PC-3 (cell line): Measurements from ENCODE around the gene SLC26A1. TPM values are rescaled to one million over a fixed set of nuclear protein-coding genes. Genes with fewer than 3 reads are reported as not detected.

Experiments
- ATAC-seq: fragments of 200-7000 bp; cut with Tn5 transposase; 2 replicates; pipeline ENCODE4 v1.9.1; 2020; ENCODE audit warnings: mild to moderate bottlenecking, moderate library complexity
- BruUV-seq: library from RNA; stranded (reverse); fragments of 400-500 nt; replicated peaks from 2 replicates; lab custom pipeline; 2021; lab: Mats Ljungman, UMichigan
- CTCF ChIA-PET: fragments of 300-600 bp; sonication (Branson Sonifier 250); formaldehyde crosslinking; loops from one replicate; lab custom pipeline; 2022; ENCODE audit warnings: antibody characterized with exemption; lab: Charles Lee
- POLR2A ChIA-PET: fragments of 300-600 bp; sonication (Branson Sonifier 250); formaldehyde crosslinking; loops from one replicate; lab custom pipeline; 2022; ENCODE audit warnings: antibody characterized with exemption; ENCODE audit not compliant: unreplicated experiment; lab: Charles Lee
- DNase-seq: peaks from one replicate; pipeline ENCODE4 v3.0.0-alpha.2; 2015
- H2AFZ ChIP-seq: fragments of 300-600 bp; sonication (generic); 2 replicates; pipeline ENCODE4 v1.6.0; 2016; ENCODE audit warnings: antibody characterized with exemption, low read length
- H3F3A ChIP-seq: fragments of 300-600 bp; sonication (generic); one replicate; pipeline ENCODE4 v1.6.0; 2017; ENCODE audit warnings: antibody characterized with exemption, low read length, control low read depth, mild to moderate bottlenecking; ENCODE audit not compliant: unreplicated experiment
- H3K27ac ChIP-seq: fragments of 300-600 bp; sonication (generic); 2 replicates; pipeline ENCODE4 v1.5.1; 2016; ENCODE audit warnings: mild to moderate bottlenecking, low read length
- H3K27me3 ChIP-seq: fragments of 300-600 bp; sonication (generic); 2 replicates; pipeline ENCODE4 v1.6.1; 2016; ENCODE audit warnings: low read length, mixed read lengths
- H3K36me3 ChIP-seq: fragments of 300-600 bp; sonication (generic); 2 replicates; pipeline ENCODE4 v1.6.1; 2016; ENCODE audit warnings: low read depth, mixed run types, low read length, mixed read lengths
- H3K4me1 ChIP-seq: fragments of 300-600 bp; sonication (generic); 2 replicates; pipeline ENCODE4 v1.5.1; 2016; ENCODE audit warnings: low read length; ENCODE audit not compliant: insufficient read depth
- H3K4me2 ChIP-seq: fragments of 300-600 bp; sonication (generic); 2 replicates; pipeline ENCODE4 v1.6.0; 2016; ENCODE audit warnings: low read length
- H3K4me3 ChIP-seq: fragments of 300-600 bp; sonication (generic); 2 replicates; pipeline ENCODE4 v1.5.1; 2016; ENCODE audit warnings: mild to moderate bottlenecking, low read length, mixed read lengths
- H3K79me2 ChIP-seq: fragments of 300-600 bp; sonication (generic); 2 replicates; pipeline ENCODE4 v1.6.1; 2017; ENCODE audit warnings: low read length, mixed read lengths
- H3K9ac ChIP-seq: fragments of 300-600 bp; sonication (generic); 2 replicates; pipeline ENCODE4 v1.6.0; 2016; ENCODE audit warnings: mild to moderate bottlenecking, low read length
- H3K9me2 ChIP-seq: fragments of 300-600 bp; sonication (generic); replicated peaks from 2 replicates; pipeline ENCODE4 v1.6.1; 2016; ENCODE audit warnings: mixed run types, low read length, mixed read lengths
- H3K9me3 ChIP-seq: fragments of 300-600 bp; sonication (generic); 2 replicates; pipeline ENCODE4 v1.6.1; 2016; ENCODE audit warnings: low read length, mixed read lengths
- H4K20me1 ChIP-seq: fragments of 300-600 bp; sonication (generic); 2 replicates; pipeline ENCODE4 v1.6.1; 2016; ENCODE audit warnings: low read length, mixed read lengths
- EZH2 ChIP-seq: fragments of 300-600 bp; sonication (generic); IDR thresholded peaks from one replicate; pipeline ENCODE4 v1.6.1; 2017; ENCODE audit warnings: antibody characterized with exemption, mild to moderate bottlenecking, low read length; ENCODE audit not compliant: unreplicated experiment
- EZH2phosphoT487 ChIP-seq: fragments of 300-600 bp; sonication (generic); IDR thresholded peaks from 2 replicates; pipeline ENCODE4 v1.6.1; 2018; ENCODE audit warnings: mild to moderate bottlenecking, antibody characterized with exemption, low read length, borderline replicate concordance
- intact Hi-C: fragments of 100-400 bp; cut with micrococcal nuclease; formaldehyde crosslinking; loops from 2 replicates; pipeline ENCODE4 v1.9.0; 2023
- total RNA-seq: library from RNA; depleted of rRNA; stranded (reverse); fragments of >200 nt; gene quantifications from 2 replicates; pipeline ENCODE4 v1.2.3, GENCODE V29; 2014
- TF ChIP-seq, protein P1 (sequence below): fragments of 300-600 bp; sonication (generic); conservative IDR thresholded peaks from 2 replicates; pipeline ENCODE4 v1.5.1; 2017; ENCODE audit warnings: antibody characterized with exemption, low read depth, mild to moderate bottlenecking, low read length

The SLC26A1 gene
- total RNA-seq, 1 experiment from 2014 or later = not detected

GRCh38 chr4:986879-987623 lies 6.2 kb downstream of the SLC26A1 start, which contains the start of gene IDUA:
IDUA (plus strand) TSS chr4:987044; CDS start chr4:987085, 41 bp downstream.
- Histone ChIP-seq H3K9me2 (no peaks in the 10 kb centered on the region), H3K9ac (peak within 1 kb of the TSS; percentile 66), H3K79me2 (peaks cover 5% of the 10 kb centered on the region; the same call in 1 of the 2 replicates), H2AFZ (peak within 1 kb of the TSS; percentile 86), H3K4me1 (peaks cover 22% of the 10 kb centered on the region; the same call in 1 of the 2 replicates), H3F3A (no peaks in the 10 kb centered on the region), H3K27me3 (no peaks in the 10 kb centered on the region), H3K36me3 (no peaks in the 10 kb centered on the region), H3K4me2 (peak within 1 kb of the TSS; percentile 94), H3K27ac (0 out of 2 replicates have a peak within 1 kb of the TSS, but pooled peaks have one; percentile 13), H4K20me1 (no peaks in the 10 kb centered on the region), H3K9me3 (no peaks in the 10 kb centered on the region), H3K4me3 (peak within 1 kb of the TSS; percentile 78)
- no TSS peak for BruUV-seq
- DNase-seq (peak; percentile 59), ATAC-seq (peak; percentile 74)
- CTCF ChIA-PET = interaction anchor here (0.6 to 0.7 kb wide), 2 partner anchors 55 to 198 kb away, joined by 3 to 5 read pairs; partner anchors contain the start of genes GAK and TMEM175
- POLR2A ChIA-PET = interaction anchor here (0.5 to 0.6 kb wide), 2 partner anchors 13 to 246 kb away, joined by 4 to 5 read pairs; no protein-coding TSS in a partner anchor
- intact Hi-C loops = no loop called here
- TF ChIP-seq EZH2phosphoT487 = no peak
- TF ChIP-seq, protein P1, sequence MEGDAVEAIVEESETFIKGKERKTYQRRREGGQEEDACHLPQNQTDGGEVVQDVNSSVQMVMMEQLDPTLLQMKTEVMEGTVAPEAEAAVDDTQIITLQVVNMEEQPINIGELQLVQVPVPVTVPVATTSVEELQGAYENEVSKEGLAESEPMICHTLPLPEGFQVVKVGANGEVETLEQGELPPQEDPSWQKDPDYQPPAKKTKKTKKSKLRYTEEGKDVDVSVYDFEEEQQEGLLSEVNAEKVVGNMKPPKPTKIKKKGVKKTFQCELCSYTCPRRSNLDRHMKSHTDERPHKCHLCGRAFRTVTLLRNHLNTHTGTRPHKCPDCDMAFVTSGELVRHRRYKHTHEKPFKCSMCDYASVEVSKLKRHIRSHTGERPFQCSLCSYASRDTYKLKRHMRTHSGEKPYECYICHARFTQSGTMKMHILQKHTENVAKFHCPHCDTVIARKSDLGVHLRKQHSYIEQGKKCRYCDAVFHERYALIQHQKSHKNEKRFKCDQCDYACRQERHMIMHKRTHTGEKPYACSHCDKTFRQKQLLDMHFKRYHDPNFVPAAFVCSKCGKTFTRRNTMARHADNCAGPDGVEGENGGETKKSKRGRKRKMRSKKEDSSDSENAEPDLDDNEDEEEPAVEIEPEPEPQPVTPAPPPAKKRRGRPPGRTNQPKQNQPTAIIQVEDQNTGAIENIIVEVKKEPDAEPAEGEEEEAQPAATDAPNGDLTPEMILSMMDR = peak; percentile 55

GRCh38 chr4:986428-986878 lies 6.8 kb downstream of the SLC26A1 start:
- Histone ChIP-seq H3K9ac (peak overlapping the region; percentile 66), H3K4me2 (peak overlapping the region; percentile 94), H3K79me2 (peaks cover 5% of the 10 kb centered on the region; the same call in 1 of the 2 replicates), H4K20me1 (no peaks in the 10 kb centered on the region), H3F3A (no peaks in the 10 kb centered on the region), H3K4me1 (peaks cover 22% of the 10 kb centered on the region; the same call in 1 of the 2 replicates), H3K27me3 (no peaks in the 10 kb centered on the region), H2AFZ (peak overlapping the region; percentile 86), H3K4me3 (peak overlapping the region; percentile 78), H3K9me2 (no peaks in the 10 kb centered on the region), H3K9me3 (no peaks in the 10 kb centered on the region), H3K27ac (no peak overlapping the region), H3K36me3 (no peaks in the 10 kb centered on the region)
- POLR2A ChIA-PET = interaction anchor here (0.6 kb wide), 1 partner anchor 14 kb away, joined by 5 read pairs; no protein-coding TSS in a partner anchor
- TF ChIP-seq, protein P1 = no peak
- TF ChIP-seq EZH2phosphoT487 (no peak), EZH2 (no peak)
- no peak for ATAC-seq
- no peak for DNase-seq
- TSS peak; percentile 67 for BruUV-seq
- CTCF ChIA-PET = interaction anchor here (0.6 to 0.7 kb wide), 2 partner anchors 54 to 198 kb away, joined by 3 to 5 read pairs; partner anchors contain the start of genes GAK and TMEM175
- intact Hi-C loops = no loop called here
